Measurements from ENCODE around the gene STXBP6.

STXBP6 gene

DNA sequence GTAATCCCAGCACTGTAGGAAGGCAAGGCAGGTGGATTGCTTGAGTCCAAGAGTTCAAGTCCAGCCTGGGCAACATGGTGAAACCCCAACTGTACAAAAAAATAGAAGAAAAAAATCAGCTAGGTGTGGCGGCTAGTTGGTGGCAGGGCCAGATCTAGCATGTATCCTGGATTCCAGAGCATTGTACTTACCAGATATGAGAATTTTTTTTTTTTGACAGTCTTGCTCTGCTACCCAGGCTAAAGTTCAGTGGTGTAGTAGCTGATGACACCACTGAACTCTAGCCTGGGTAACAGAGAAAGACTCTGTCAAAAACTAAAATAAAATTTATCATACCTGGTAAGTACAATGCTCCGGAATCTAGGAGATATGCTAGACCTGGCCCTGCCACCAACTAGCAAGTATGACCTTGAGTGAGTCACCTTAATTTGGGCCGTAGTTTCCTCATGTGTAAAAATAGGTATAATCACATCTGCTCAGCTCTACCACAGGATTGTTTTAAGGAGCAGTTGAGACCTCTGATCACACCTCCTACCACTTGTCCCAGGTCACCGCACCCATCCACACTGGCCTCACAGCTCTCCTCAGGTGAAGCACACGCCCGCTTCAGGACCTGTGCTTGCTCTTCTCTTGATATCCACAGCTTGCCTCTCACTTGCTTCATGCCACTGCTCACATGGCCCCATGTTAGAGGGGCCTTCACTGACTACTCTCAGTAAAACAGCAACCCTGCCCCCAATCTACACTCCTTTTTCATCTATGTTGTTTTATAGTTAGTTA lies 140.2 kb downstream of the STXBP6 start:
- TF ChIP-seq, protein P1, sequence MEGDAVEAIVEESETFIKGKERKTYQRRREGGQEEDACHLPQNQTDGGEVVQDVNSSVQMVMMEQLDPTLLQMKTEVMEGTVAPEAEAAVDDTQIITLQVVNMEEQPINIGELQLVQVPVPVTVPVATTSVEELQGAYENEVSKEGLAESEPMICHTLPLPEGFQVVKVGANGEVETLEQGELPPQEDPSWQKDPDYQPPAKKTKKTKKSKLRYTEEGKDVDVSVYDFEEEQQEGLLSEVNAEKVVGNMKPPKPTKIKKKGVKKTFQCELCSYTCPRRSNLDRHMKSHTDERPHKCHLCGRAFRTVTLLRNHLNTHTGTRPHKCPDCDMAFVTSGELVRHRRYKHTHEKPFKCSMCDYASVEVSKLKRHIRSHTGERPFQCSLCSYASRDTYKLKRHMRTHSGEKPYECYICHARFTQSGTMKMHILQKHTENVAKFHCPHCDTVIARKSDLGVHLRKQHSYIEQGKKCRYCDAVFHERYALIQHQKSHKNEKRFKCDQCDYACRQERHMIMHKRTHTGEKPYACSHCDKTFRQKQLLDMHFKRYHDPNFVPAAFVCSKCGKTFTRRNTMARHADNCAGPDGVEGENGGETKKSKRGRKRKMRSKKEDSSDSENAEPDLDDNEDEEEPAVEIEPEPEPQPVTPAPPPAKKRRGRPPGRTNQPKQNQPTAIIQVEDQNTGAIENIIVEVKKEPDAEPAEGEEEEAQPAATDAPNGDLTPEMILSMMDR (IDR thresholded peaks at IDR 0.05; ENCODE audit: low read depth, low read length, missing control alignments), result no peak
- no peak overlapping the region for H3K4me3 ChIP-seq (ENCODE audit: low read depth, low read length)
- no peak for DNase-seq (ENCODE audit: low read depth)

DNA sequence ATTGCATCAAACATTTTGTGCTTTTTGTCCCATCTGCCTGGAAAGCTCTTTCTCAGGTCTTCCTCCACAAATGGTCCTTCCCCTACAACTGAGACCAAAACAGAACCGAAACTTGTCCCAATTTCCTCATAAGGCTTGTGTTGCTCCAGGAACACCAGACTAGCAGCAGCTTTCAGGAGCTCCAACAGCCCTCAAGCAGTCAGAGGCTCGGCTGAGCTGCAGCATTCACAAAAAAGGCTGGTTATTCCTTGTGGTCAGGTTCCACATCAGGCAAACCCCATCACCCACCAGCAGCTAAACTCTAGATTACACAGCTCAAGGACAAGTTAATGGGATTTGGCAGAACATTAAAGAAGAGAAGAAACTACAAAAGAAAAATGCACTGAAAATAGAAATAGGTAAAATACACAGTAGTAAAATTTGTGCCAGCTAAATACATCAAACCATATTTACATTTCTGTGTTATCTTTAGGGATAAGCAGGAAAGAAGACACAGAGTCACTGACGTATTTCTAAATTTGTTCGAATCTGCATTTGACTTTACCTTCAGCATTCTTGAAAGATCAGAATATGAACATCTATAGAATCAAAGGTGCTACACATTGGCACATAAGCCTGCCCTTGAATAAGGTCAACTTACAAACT lies 141.2 kb downstream of the STXBP6 start:
- TF ChIP-seq, protein P1 (IDR thresholded peaks at IDR 0.05; ENCODE audit: low read depth, low read length, missing control alignments), result no peak
- no peak overlapping the region for H3K4me3 ChIP-seq (ENCODE audit: low read depth, low read length)
- DNase-seq (ENCODE audit: low read depth), result no peak

DNA sequence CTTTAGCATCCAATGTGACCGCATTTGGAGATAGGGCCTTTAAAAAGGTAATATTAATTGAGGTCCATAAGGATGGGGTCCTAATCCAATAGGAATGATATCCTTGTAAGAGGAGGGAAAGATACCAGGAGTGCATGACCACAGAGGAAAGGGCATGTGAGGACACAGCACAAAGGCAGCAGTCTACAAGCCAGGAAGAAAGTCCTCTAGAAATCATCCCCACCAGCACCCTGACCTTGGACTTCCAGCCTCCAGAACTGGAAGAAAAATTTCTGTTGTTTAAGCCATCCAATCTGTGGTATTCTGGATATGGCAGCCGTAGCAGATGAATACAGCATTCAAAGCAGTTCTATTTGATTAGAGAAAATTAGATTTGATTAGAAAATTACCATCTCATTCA lies 145.4 kb downstream of the STXBP6 start:
- TF ChIP-seq, protein P1 (IDR thresholded peaks at IDR 0.05; ENCODE audit: low read depth, low read length, missing control alignments), result no peak
- DNase-seq (ENCODE audit: low read depth), result no peak
- no peak overlapping the region for H3K4me3 ChIP-seq (ENCODE audit: low read depth, low read length)

DNA sequence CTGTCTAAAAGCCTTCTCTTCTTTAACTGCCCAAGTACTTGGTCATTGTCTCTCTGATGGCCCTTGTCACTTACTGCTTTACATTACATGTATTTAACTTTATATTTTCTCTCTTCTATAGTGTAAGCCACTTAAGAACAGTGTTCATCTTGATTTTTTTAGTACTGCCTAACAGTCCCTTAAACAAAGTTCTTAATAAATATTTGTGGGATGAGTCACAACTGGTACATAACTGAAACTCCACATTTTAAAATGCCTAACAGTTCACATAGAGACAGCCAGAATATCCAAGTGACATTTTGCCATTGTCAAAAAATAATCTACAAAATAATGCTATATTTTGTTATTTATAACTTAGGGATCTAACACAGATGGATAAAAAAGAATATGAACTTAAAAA lies 146.6 kb downstream of the STXBP6 start:
- TF ChIP-seq, protein P1 (IDR thresholded peaks at IDR 0.05; ENCODE audit: low read depth, low read length, missing control alignments), result no peak
- DNase-seq (ENCODE audit: low read depth), result no peak
- no peak overlapping the region for H3K4me3 ChIP-seq (ENCODE audit: low read depth, low read length)

DNA sequence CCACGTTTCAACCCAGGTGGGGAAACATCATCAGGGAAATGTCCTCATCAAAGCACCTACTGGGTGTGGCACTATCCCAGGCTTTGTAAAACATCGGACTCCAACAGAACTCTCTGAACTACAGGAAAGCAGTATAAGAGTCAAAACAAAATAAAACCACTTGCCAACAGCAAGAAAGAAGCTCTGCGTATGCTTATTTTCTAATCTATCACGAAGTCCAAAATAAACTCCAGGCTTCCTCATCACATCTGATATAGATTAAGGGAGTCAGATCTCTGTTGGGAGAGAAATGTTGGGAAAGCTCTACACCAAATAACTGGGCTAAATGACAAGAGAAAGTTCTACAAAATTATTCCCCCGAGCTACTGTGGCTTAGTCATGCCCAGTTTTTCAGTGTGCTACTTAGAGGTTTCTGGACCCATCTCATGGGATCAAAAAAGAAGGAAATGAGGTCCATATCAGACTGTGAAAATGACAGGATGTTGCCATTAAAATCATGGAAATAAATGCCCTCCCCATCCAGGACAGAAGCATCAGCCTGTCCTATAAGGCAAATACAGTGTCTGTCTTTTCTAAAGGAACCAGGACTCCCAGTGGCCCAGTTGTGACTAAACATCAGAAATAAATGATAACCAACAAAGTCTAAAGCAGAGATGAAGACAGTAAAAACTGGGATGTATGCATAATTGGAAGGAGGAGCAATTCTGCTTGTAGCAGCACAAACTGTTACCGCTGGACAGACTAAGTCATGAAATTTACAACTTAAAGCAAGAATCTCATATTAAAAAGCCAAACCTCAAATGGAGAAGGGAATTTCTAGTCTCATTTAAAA lies 149.5 kb downstream of the STXBP6 start:
- no peak for DNase-seq (ENCODE audit: low read depth)
- no peak overlapping the region for H3K4me3 ChIP-seq (ENCODE audit: low read depth, low read length)
- TF ChIP-seq, protein P1 (IDR thresholded peaks at IDR 0.05; ENCODE audit: low read depth, low read length, missing control alignments), result no peak

DNA sequence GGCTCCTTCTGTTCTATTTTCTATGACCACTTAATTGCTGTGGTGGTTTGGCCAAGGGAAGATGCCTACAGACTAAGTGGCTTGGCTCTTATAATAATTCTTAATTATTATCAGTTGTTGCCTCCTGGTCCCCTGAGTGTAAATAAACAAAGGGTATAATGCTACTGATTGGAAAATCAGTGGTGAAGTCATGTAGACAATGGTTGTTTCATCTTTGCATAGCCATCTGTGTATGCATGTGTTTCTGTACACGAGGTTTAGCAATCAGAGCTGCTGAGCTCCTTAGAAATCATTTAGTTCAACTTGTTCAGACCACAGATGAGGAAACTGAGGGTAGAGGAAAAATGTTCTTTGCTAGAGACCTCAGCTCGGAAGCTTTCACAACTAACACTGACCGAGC lies 152.2 kb downstream of the STXBP6 start:
- TF ChIP-seq, protein P1 (IDR thresholded peaks at IDR 0.05; ENCODE audit: low read depth, low read length, missing control alignments), result no peak
- H3K4me3 ChIP-seq (ENCODE audit: low read depth, low read length), result no peak overlapping the region
- no peak for DNase-seq (ENCODE audit: low read depth)

Measured in GM12864 (cell line).